Erythroblast (primary cell): ENCODE results near the gene PTPRN2.

ENCODE experiments used
- GATA1 ChIP-seq: IDR thresholded peaks from 2 replicates; pipeline ENCODE4 v1.6.1; 2011; ENCODE audit warnings: low read depth, mild to moderate bottlenecking, control low read depth, low read length, moderate library complexity
- POLR2A ChIP-seq: IDR thresholded peaks from 2 replicates; pipeline ENCODE4 v1.6.1; 2011; ENCODE audit warnings: mild to moderate bottlenecking, low read length

- no peak for TF ChIP-seq POLR2A
- no peak for TF ChIP-seq GATA1
Observed at GRCh38 chr7:158378978-158379377, 208.6 kb downstream of the PTPRN2 start.
